GM21529 (cell line): ENCODE measurements around the gene PRDX4.
A peak's percentile ranks its signal among the peaks of the same experiment; 100 is the strongest.
"Not testable (repeated sequence)": the region's sequence is repeated elsewhere in the genome, so short reads cannot be mapped to it uniquely, and the experiment has no call there.

Experiments used
- ATAC-seq: cut with Tn5 transposase; IDR thresholded peaks from one replicate; pipeline ENCODE4 v1.9.1; 2021; ENCODE audit not compliant: unreplicated experiment

PRDX4 gene

GRCh38 chrX:23670528-23670927 is 3.2 kb downstream of the PRDX4 start:
- ATAC-seq, result no peak

GRCh38 chrX:23673108-23673507 is 5.8 kb downstream of the PRDX4 start:
- ATAC-seq, result no peak

GRCh38 chrX:23676486-23676885 is 9.2 kb downstream of the PRDX4 start:
- ATAC-seq, result not testable (repeated sequence)

- ATAC-seq, result no peak
Observed at GRCh38 chrX:23692166-23692565, 24.9 kb downstream of the PRDX4 start.

- ATAC-seq, result peak; percentile 72
Observed at GRCh38 chrX:23694606-23695005, 27.3 kb downstream of the PRDX4 start.

- ATAC-seq, result peak; percentile 71
Observed at GRCh38 chrX:23699636-23700194, 32.4 kb downstream of the PRDX4 start.

GRCh38 chrX:23704673-23705206 is 37.4 kb downstream of the PRDX4 start:
- no peak for ATAC-seq

- no peak for ATAC-seq
Observed at GRCh38 chrX:23705235-23705634, 37.9 kb downstream of the PRDX4 start.

- ATAC-seq, result no peak
Observed at GRCh38 chrX:23720117-23720677, 52.9 kb downstream of the PRDX4 start.

- ATAC-seq, result no peak
Observed at GRCh38 chrX:23726191-23726590, 58.9 kb downstream of the PRDX4 start.

- no peak for ATAC-seq
Observed at GRCh38 chrX:23727206-23727605, 59.9 kb downstream of the PRDX4 start.

- ATAC-seq, result no peak
Observed at GRCh38 chrX:23729214-23729613, 61.9 kb downstream of the PRDX4 start.

GRCh38 chrX:23731951-23732350 is 64.7 kb downstream of the PRDX4 start:
- ATAC-seq, result no peak

GRCh38 chrX:23732704-23733103 is 65.4 kb downstream of the PRDX4 start:
- peak; percentile 91 for ATAC-seq
